Erythroblast (primary cell): ENCODE measurements around the gene ABHD14A.
"Not testable (repeated sequence)": the region's sequence is repeated elsewhere in the genome, so short reads cannot be mapped to it uniquely, and the experiment has no call there.

Experiments
- DNase-seq, 2 experiments: peaks; one replicate each; lab custom pipeline; 2025; lab: John Stamatoyannopoulos, UW
- GATA1 ChIP-seq: IDR thresholded peaks from 2 replicates; pipeline ENCODE4 v1.6.1; 2011; ENCODE audit warnings: low read depth, mild to moderate bottlenecking, control low read depth, low read length, moderate library complexity
- POLR2A ChIP-seq: IDR thresholded peaks from 2 replicates; pipeline ENCODE4 v1.6.1; 2011; ENCODE audit warnings: mild to moderate bottlenecking, low read length

Gene ABHD14A

GRCh38 chr3:51974963-51975851 is at the start of gene ABHD14A:
TSS of gene ABHD14A (plus strand) at chr3:51975064. CDS start at chr3:51975136, 72 bp downstream.
- peak; percentile 81 to 88 for DNase-seq
- TF ChIP-seq POLR2A (peak; percentile 49), GATA1 (no peak)

GRCh38 chr3:51927061-51927977 is 47.5 kb upstream of the ABHD14A start:
- no peak for TF ChIP-seq POLR2A
- TF ChIP-seq GATA1 = no peak
- DNase-seq = no peak

- no peak for DNase-seq
- no peak for TF ChIP-seq POLR2A
Measured at GRCh38 chr3:51928438-51928837, 46.4 kb upstream of the ABHD14A start.

GRCh38 chr3:51928981-51929380 is 45.9 kb upstream of the ABHD14A start:
- not testable (repeated sequence) for DNase-seq

GRCh38 chr3:51929420-51930003 is 45.4 kb upstream of the ABHD14A start:
- no peak for TF ChIP-seq POLR2A
- TF ChIP-seq GATA1 = no peak
- no peak for DNase-seq

GRCh38 chr3:51930439-51930838 is 44.4 kb upstream of the ABHD14A start:
- no peak for DNase-seq
- TF ChIP-seq POLR2A = no peak
- TF ChIP-seq GATA1 = no peak

GRCh38 chr3:51931756-51932155 is 43.1 kb upstream of the ABHD14A start:
- no peak for DNase-seq
- TF ChIP-seq GATA1 = no peak
- no peak for TF ChIP-seq POLR2A

- TF ChIP-seq GATA1 (no peak), POLR2A (no peak)
- DNase-seq = no peak
Measured at GRCh38 chr3:51932471-51933370, 42.1 kb upstream of the ABHD14A start.

GRCh38 chr3:51933471-51934138 is 41.3 kb upstream of the ABHD14A start:
- no peak for DNase-seq
- TF ChIP-seq POLR2A (no peak), GATA1 (no peak)

GRCh38 chr3:51934139-51934850 is 40.6 kb upstream of the ABHD14A start:
- TF ChIP-seq GATA1 (no peak), POLR2A (no peak)
- DNase-seq = no peak

GRCh38 chr3:51934991-51935885 is 39.6 kb upstream of the ABHD14A start:
- DNase-seq = no peak
- TF ChIP-seq GATA1 (no peak), POLR2A (no peak)
